ENCODE data around the gene PARP9.

The PARP9 gene

DNA sequence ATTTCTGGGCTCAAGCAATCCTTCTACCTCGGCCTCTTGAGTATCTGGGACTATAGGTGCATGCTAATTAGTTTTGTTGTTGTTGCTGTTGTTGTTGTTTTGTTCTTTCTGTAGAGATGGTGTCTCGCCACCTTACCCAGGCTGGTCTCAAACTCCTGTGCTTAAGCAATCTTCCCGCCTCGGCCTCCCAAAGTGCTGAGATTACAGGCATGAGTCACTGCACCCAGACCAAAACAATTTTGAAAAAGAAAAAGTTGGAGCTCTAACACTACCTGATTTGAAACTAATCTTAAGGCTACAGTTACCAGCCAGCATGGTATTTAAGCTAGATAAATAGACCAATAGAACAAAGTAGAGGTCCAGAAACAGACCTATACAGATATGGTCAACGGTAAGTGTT lies 79.1 kb downstream of the PARP9 start:
- no peak for DNase-seq (ENCODE audit: low read depth)

GRCh38 chr3:122481390-122481789 lies 82.7 kb downstream of the PARP9 start:
- no peak for DNase-seq (ENCODE audit: low read depth)
